K562 (cell line): ENCODE measurements around the gene SFMBT2. TPM values are rescaled to one million over a fixed set of nuclear protein-coding genes. Genes with fewer than 3 reads are reported as not detected.

ENCODE experiments used
- ATF7 ChIP-seq: fragments of 450-650 bp; IDR thresholded peaks from 2 replicates; pipeline ENCODE4 v1.7.1; 2014; ENCODE audit warnings: mild to moderate bottlenecking, moderate library complexity
- CXXC5 ChIP-seq: fragments of 250-450 bp; sonication (Bioruptor Pico); IDR thresholded peaks from 2 replicates; pipeline ENCODE4 v1.8.0; 2022; ENCODE audit warnings: inconsistent platforms, mild to moderate bottlenecking, moderate library complexity
- DIDO1 ChIP-seq: fragments of 450-650 bp; IDR thresholded peaks from 2 replicates; pipeline ENCODE4 v1.6.1; 2016; ENCODE audit warnings: low read depth, missing biosample characterization, missing genetic modification characterization
- DPF2 ChIP-seq: fragments of 450-650 bp; IDR thresholded peaks from 2 replicates; pipeline ENCODE4 v1.6.1; 2016
- EP300 ChIP-seq: IDR thresholded peaks from 2 replicates; pipeline ENCODE4 v1.6.1; 2012; ENCODE audit warnings: low read length, improper control_type of control experiment
- HBP1 ChIP-seq: fragments of 450-650 bp; formaldehyde crosslinking; IDR thresholded peaks from 2 replicates; pipeline ENCODE4 v1.4.0; 2022; ENCODE audit warnings: missing genetic modification characterization
- KLF16 ChIP-seq: IDR thresholded peaks from 2 replicates; pipeline ENCODE4 v1.6.1; 2016; ENCODE audit warnings: antibody characterized with exemption
- MNT ChIP-seq, 2 experiments: fragments of 450-650 bp; conservative IDR thresholded peaks; 2 replicates each; pipeline ENCODE4 v1.6.1; 2017; ENCODE audit warnings: mild to moderate bottlenecking in 2 of 2, moderate library complexity in 2 of 2
- PHB ChIP-seq: fragments of 250-450 bp; sonication (Bioruptor Pico); IDR thresholded peaks from 2 replicates; pipeline ENCODE4 v1.5.0; 2021
- PTTG1 ChIP-seq: fragments of 450-650 bp; IDR thresholded peaks from 2 replicates; pipeline ENCODE4 v1.6.1; 2016; ENCODE audit warnings: low read depth, mild to moderate bottlenecking, missing genetic modification characterization, missing compliant biosample characterization
- PURB ChIP-seq: sonication (generic); formaldehyde crosslinking; IDR thresholded peaks from 2 replicates; pipeline ENCODE4 v1.9.0; 2021; ENCODE audit warnings: low read depth, mild to moderate bottlenecking, missing genetic modification reagents
- RAD51 ChIP-seq: fragments of 450-650 bp; IDR thresholded peaks from 2 replicates; pipeline ENCODE4 v1.7.1; 2016; ENCODE audit warnings: low read depth, mild to moderate bottlenecking, borderline replicate concordance
- RBM14 ChIP-seq: fragments of 200-400 bp; formaldehyde crosslinking; IDR thresholded peaks from 2 replicates; pipeline ENCODE4 v1.6.1; 2018; ENCODE audit warnings: low read depth, mild to moderate bottlenecking, low read length, moderate library complexity, borderline replicate concordance; ENCODE audit not compliant: insufficient read depth
- SRSF9 ChIP-seq: fragments of 200-400 bp; formaldehyde crosslinking; IDR thresholded peaks from 2 replicates; pipeline ENCODE4 v1.6.1; 2017; ENCODE audit warnings: low read depth, low read length, borderline replicate concordance
- ZNF318 ChIP-seq, 2 experiments: fragments of 450-650 bp; IDR thresholded peaks; 2 replicates each; pipeline ENCODE4 v1.6.1; 2016; ENCODE audit warnings: mild to moderate bottlenecking in 2 of 2, borderline replicate concordance in 1 of 2, low read depth in 1 of 2, moderate library complexity in 1 of 2
- ZNF444 ChIP-seq: fragments of 250-450 bp; sonication (Bioruptor Pico); IDR thresholded peaks from 2 replicates; pipeline ENCODE4 v1.4.0; 2020; ENCODE audit warnings: mild to moderate bottlenecking, moderate library complexity
- ZZZ3 ChIP-seq: fragments of 450-650 bp; IDR thresholded peaks from 2 replicates; pipeline ENCODE4 v1.6.1; 2016; ENCODE audit warnings: antibody characterized with exemption, mild to moderate bottlenecking, moderate library complexity
- polyA plus RNA-seq, 8 experiments: library from polyadenylated mRNA; depleted of rRNA in 4 of 8; stranded (reverse) in 5 of 8; unstranded in 3 of 8; fragments of >200 nt; fragmentation: Nextera tagmentation in 2 of 8; fragmentation: Illumina TruSeq in 1 of 8; extraction: Ambion mirVana in 2 of 8; extraction: Trizol in 1 of 8; gene quantifications; 2 replicates each; pipeline versions ENCODE4 v1.2.1 to v1.2.3, GENCODE V29; 2011 to 2014; ENCODE audit warnings: inconsistent platforms in 1 of 8, missing spikeins in 1 of 8
- total RNA-seq, 7 experiments: library from RNA; depleted of rRNA in 6 of 7; stranded (reverse); fragments of >200 nt in 6 of 7; fragmentation: Illumina TruSeq in 2 of 7; extraction: Trizol in 2 of 7; gene quantifications; 2 replicates each; pipeline versions ENCODE4 v1.2.1 to v1.2.3, GENCODE V29; 2011 to 2021; ENCODE audit warnings: low replicate concordance in 1 of 7

The SFMBT2 gene
- total and polyA plus RNA-seq, 9 of the 15 experiments (the other 6 are each of a cell fraction or from before 2014, with no cell fraction given), result 1.2 to 13.6 (median 7.6) TPM

- no peak for TF ChIP-seq SRSF9
- no peak for TF ChIP-seq KLF16
- peak; percentile 41 for TF ChIP-seq EP300
- peak; percentile 3 to 20; a peak in 1 of 4 replicates for TF ChIP-seq MNT (conservative IDR thresholded peaks at IDR 0.05)
- no peak for TF ChIP-seq ZNF444
- peak; percentile 42; the same call in 1 of the 2 replicates for TF ChIP-seq ATF7
- no peak for TF ChIP-seq PURB (CRISPR knock-in tag)
- no peak for TF ChIP-seq PTTG1
- no peak for TF ChIP-seq HBP1 (CRISPR knock-in tag)
- TF ChIP-seq DPF2, result peak; percentile 50; the same call in 1 of the 2 replicates
- no peak for TF ChIP-seq PHB (CRISPR knock-in tag)
- no peak for TF ChIP-seq DIDO1 (tag)
- no peak for TF ChIP-seq RBM14
- peak in 1 of 2 experiments; percentile 68; a peak in 1 of 4 replicates for TF ChIP-seq ZNF318 (IDR thresholded peaks at IDR 0.05; ENCODE audit: borderline replicate concordance in 1 of 2, low read depth in 1 of 2)
- TF ChIP-seq CXXC5, result no peak
- TF ChIP-seq ZZZ3, result no peak
- no peak for TF ChIP-seq RAD51
These were observed 177.4 kb downstream of the SFMBT2 start (continued) for GRCh38 chr10:7233259-7233991.
